Thoracic aorta (tissue), 2 donors: Measurements from ENCODE around the gene MLPH. TPM values are rescaled to one million over a fixed set of nuclear protein-coding genes. Genes with fewer than 3 reads are reported as not detected.

Experiments used
- ATAC-seq: fragments of 150-250 bp; one replicate; pipeline ENCODE4 v1.8.0; 2017; ENCODE audit warnings: low read depth; ENCODE audit not compliant: insufficient number of reproducible peaks, low FRiP score
- DNase-seq: peaks from one replicate; pipeline ENCODE4 v3.0.0-alpha.2; 2020; ENCODE audit warnings: low spot score
- H3K27ac ChIP-seq, 2 donors: fragments of 200-600 bp; sonication (generic); 1 replicate in 1 of 2; 2 replicates in 1 of 2; pipeline ENCODE4 v1.5.1; 2016; ENCODE audit warnings: mild to moderate bottlenecking in 2 of 2, moderate library complexity in 2 of 2
- H3K27me3 ChIP-seq: fragments of 200-600 bp; sonication (generic); replicated peaks from 2 replicates; pipeline ENCODE4 v1.6.0; 2016; ENCODE audit warnings: mild to moderate bottlenecking; ENCODE audit not compliant: insufficient read depth
- H3K36me3 ChIP-seq: fragments of 200-600 bp; sonication (generic); one replicate; pipeline ENCODE4 v1.5.1; 2016
- H3K4me1 ChIP-seq, 2 donors: fragments of 200-600 bp; sonication (generic); 1 replicate in 1 of 2; 2 replicates in 1 of 2; pipeline versions ENCODE4 v1.5.1 to v1.6.0; 2016; ENCODE audit warnings: low read depth in 2 of 2, mild to moderate bottlenecking in 1 of 2; ENCODE audit not compliant: control insufficient read depth in 1 of 2
- H3K4me3 ChIP-seq: fragments of 200-600 bp; sonication (generic); 2 replicates; pipeline ENCODE4 v1.5.1; 2016; ENCODE audit warnings: mild to moderate bottlenecking
- H3K9me3 ChIP-seq: fragments of 200-600 bp; sonication (generic); 2 replicates; pipeline ENCODE4 v1.5.1; 2016
- CTCF ChIP-seq: fragments of 200-600 bp; sonication (generic); IDR thresholded peaks from one replicate; pipeline ENCODE4 v1.5.1; 2019; ENCODE audit warnings: antibody characterized with exemption
- total RNA-seq, 2 donors: library from RNA; depleted of rRNA; stranded (reverse); fragments of >200 nt; gene quantifications; one replicate each; pipeline versions ENCODE4 v1.1.0 to v1.2.3, GENCODE V29; 2016

The MLPH gene
- total RNA-seq, 2 donors from 2014 or later, result 2.0 to 7.4 TPM

GRCh38 chr2:237479747-237480146 lies 7.3 kb upstream of the MLPH start:
- Histone ChIP-seq H3K4me3 (no peak overlapping the region), H3K9me3 (no peaks in the 10 kb centered on the region), H3K4me1 (peaks cover 1 to 31% of the 10 kb centered on the region in 2 donors), H3K36me3 (no peaks in the 10 kb centered on the region), H3K27me3 (no peaks in the 10 kb centered on the region), H3K27ac (no peak overlapping the region)
- no peak for DNase-seq
- no peak for TF ChIP-seq CTCF
- ATAC-seq, result no peak

GRCh38 chr2:237480556-237480955 lies 6.5 kb upstream of the MLPH start:
- Histone ChIP-seq H3K27me3 (no peaks in the 10 kb centered on the region), H3K4me1 (peaks cover 0 to 27% of the 10 kb centered on the region in 2 donors), H3K27ac (no peak overlapping the region), H3K36me3 (no peaks in the 10 kb centered on the region), H3K9me3 (no peaks in the 10 kb centered on the region), H3K4me3 (no peak overlapping the region)
- ATAC-seq (no peak), DNase-seq (no peak)
- TF ChIP-seq CTCF, result no peak

GRCh38 chr2:237480988-237481525 lies 6.0 kb upstream of the MLPH start:
- DNase-seq, result no peak
- Histone ChIP-seq H3K36me3 (no peaks in the 10 kb centered on the region), H3K27me3 (peaks cover 5% of the 10 kb centered on the region), H3K27ac (no peak overlapping the region), H3K9me3 (no peaks in the 10 kb centered on the region), H3K4me3 (no peak overlapping the region), H3K4me1 (peaks cover 0 to 25% of the 10 kb centered on the region in 2 donors)
- no peak for ATAC-seq
- TF ChIP-seq CTCF, result no peak

- Histone ChIP-seq H3K36me3 (no peaks in the 10 kb centered on the region), H3K4me3 (no peak overlapping the region), H3K9me3 (no peaks in the 10 kb centered on the region), H3K4me1 (peaks cover 11 to 38% of the 10 kb centered on the region in 2 donors), H3K27ac (no peak overlapping the region), H3K27me3 (peaks cover 12% of the 10 kb centered on the region)
- no peak for TF ChIP-seq CTCF
- DNase-seq, result no peak
- no peak for ATAC-seq
Observed at GRCh38 chr2:237482485-237482884, 4.6 kb upstream of the MLPH start.

- no peak overlapping the region for H3K4me3 ChIP-seq
- peaks cover 12% of the 10 kb centered on the region for H3K27me3 ChIP-seq
- no peaks in the 10 kb centered on the region for H3K36me3 ChIP-seq
- TF ChIP-seq CTCF, result no peak
- no peak overlapping the region for H3K27ac ChIP-seq
- DNase-seq, result no peak
- peaks cover 12 to 39% of the 10 kb centered on the region in 2 donors for H3K4me1 ChIP-seq
- no peak for ATAC-seq
- H3K9me3 ChIP-seq, result no peaks in the 10 kb centered on the region
Observed at GRCh38 chr2:237483018-237483731, 3.9 kb upstream of the MLPH start.
